Body of pancreas (tissue), 4 donors: ENCODE data around the gene CARS2. TPM values are rescaled to one million over a fixed set of nuclear protein-coding genes. Genes with fewer than 3 reads are reported as not detected.

Source experiments
- ATAC-seq: fragments of 150-250 bp; one replicate; pipeline ENCODE4 v1.9.1; 2016
- DNase-seq, 4 donors: peaks; one replicate each; pipeline ENCODE4 v3.0.0-alpha.2; 2019
- H3K27ac ChIP-seq, 4 donors: fragments of 200-600 bp; sonication (generic); 1 replicate in 3 of 4; 2 replicates in 1 of 4; pipeline versions ENCODE4 v1.5.1 to v1.6.1; 2016 to 2019; ENCODE audit warnings: mild to moderate bottlenecking in 1 of 4, mixed read lengths in 1 of 4, moderate library complexity in 1 of 4
- H3K27me3 ChIP-seq, 2 donors: fragments of 200-600 bp; sonication (generic); one replicate each; pipeline ENCODE4 v1.6.0; 2016; ENCODE audit warnings: mild to moderate bottlenecking in 1 of 2
- H3K36me3 ChIP-seq, 2 donors: fragments of 200-600 bp; sonication (generic); replicated peaks in 1 of 2; 2 replicates each; pipeline ENCODE4 v1.5.1; 2016; ENCODE audit warnings: low read depth in 2 of 2; ENCODE audit not compliant: insufficient read depth in 1 of 2
- H3K4me1 ChIP-seq: fragments of 200-600 bp; sonication (generic); one replicate; pipeline ENCODE4 v1.6.0; 2016
- H3K4me3 ChIP-seq, 2 donors: fragments of 200-600 bp; sonication (generic); 1 replicate in 1 of 2; 2 replicates in 1 of 2; pipeline ENCODE4 v1.5.1; 2016 to 2019
- H3K9me3 ChIP-seq, 3 donors: fragments of 200-600 bp; sonication (generic); 1 replicate in 2 of 3; 2 replicates in 1 of 3; pipeline ENCODE4 v1.5.1; 2016
- CTCF ChIP-seq, 7 experiments: fragments of 450-650 bp in 4 of 7; fragments of 200-600 bp in 3 of 7; sonication (generic) in 3 of 7; IDR thresholded peaks; one replicate each; pipeline ENCODE4 v1.5.1; 2016 to 2019; ENCODE audit warnings: antibody characterized with exemption in 7 of 7
- POLR2A ChIP-seq, 3 donors: fragments of 450-650 bp; IDR thresholded peaks; one replicate each; pipeline ENCODE4 v1.6.1; 2016; ENCODE audit warnings: antibody characterized with exemption in 3 of 3, mild to moderate bottlenecking in 2 of 3
- WGBS, 2 donors: methylation state at CpG; one replicate each; pipeline ENCODE4 v1.1.5; 2017; 5-methylcytosine and 5-hydroxymethylcytosine counted together
- intact Hi-C: fragments of 100-400 bp; cut with DNase I; formaldehyde crosslinking; loops from one replicate; pipeline ENCODE4 v1.15.1; 2023
- total RNA-seq, 2 donors: library from RNA; depleted of rRNA; stranded (reverse); fragments of >200 nt; gene quantifications; one replicate each; pipeline ENCODE4 v1.1.0, GENCODE V29; 2016

Gene CARS2
- total RNA-seq, 2 donors from 2014 or later, result 30.1 to 43.5 TPM

- Histone ChIP-seq H3K4me1 (peaks cover 7% of the 10 kb centered on the region), H3K9me3 (no peaks in the 10 kb centered on the region), H3K27me3 (no peaks in the 10 kb centered on the region), H3K27ac (no peak overlapping the region), H3K4me3 (no peak overlapping the region), H3K36me3 (peaks cover 0 to 8% of the 10 kb centered on the region in 2 donors)
- peak in 1 of 4 donors; percentile 5 for DNase-seq
- TF ChIP-seq POLR2A (IDR thresholded peaks at IDR 0.05), result no peak
- no peak for TF ChIP-seq CTCF (IDR thresholded peaks at IDR 0.05)
- intact Hi-C loops, result no loop called here
- WGBS, 2 donors, result 87 to 94% methylated on average over 7 of the region's 7 CpGs
- ATAC-seq, result no peak
Observed at GRCh38 chr13:110629735-110630134, 76.2 kb downstream of the CARS2 start.

GRCh38 chr13:110628952-110629701 lies 76.8 kb downstream of the CARS2 start:
- H3K4me3 ChIP-seq, result no peak overlapping the region
- H3K27me3 ChIP-seq, result no peaks in the 10 kb centered on the region
- peak in 1 of 4 donors; percentile 24 for DNase-seq
- intact Hi-C loops, result no loop called here
- TF ChIP-seq POLR2A (IDR thresholded peaks at IDR 0.05), result no peak
- no peak for TF ChIP-seq CTCF (IDR thresholded peaks at IDR 0.05)
- H3K36me3 ChIP-seq, result peaks cover 0 to 5% of the 10 kb centered on the region in 2 donors
- peaks cover 7% of the 10 kb centered on the region for H3K4me1 ChIP-seq
- no peaks in the 10 kb centered on the region for H3K9me3 ChIP-seq
- 74 to 83% methylated on average over 19 of the region's 19 CpGs for WGBS, 2 donors
- H3K27ac ChIP-seq, result peak overlapping the region in 1 of 4 donors; percentile 24
- ATAC-seq, result no peak

- peaks cover 0 to 5% of the 10 kb centered on the region in 2 donors for H3K36me3 ChIP-seq
- no peaks in the 10 kb centered on the region for H3K27me3 ChIP-seq
- H3K27ac ChIP-seq, result peak overlapping the region in 1 of 4 donors; percentile 24
- DNase-seq, result peak in 1 of 4 donors; percentile 13
- TF ChIP-seq CTCF (IDR thresholded peaks at IDR 0.05), result no peak
- TF ChIP-seq POLR2A (IDR thresholded peaks at IDR 0.05), result no peak
- no peaks in the 10 kb centered on the region for H3K9me3 ChIP-seq
- 85 to 98% methylated on average over 11 to 13 of the region's 13 CpGs for WGBS, 2 donors
- peaks cover 7% of the 10 kb centered on the region for H3K4me1 ChIP-seq
- no peak for ATAC-seq
- H3K4me3 ChIP-seq, result no peak overlapping the region
- intact Hi-C loops, result no loop called here
Observed at GRCh38 chr13:110628477-110628793, 77.5 kb downstream of the CARS2 start.

DNA sequence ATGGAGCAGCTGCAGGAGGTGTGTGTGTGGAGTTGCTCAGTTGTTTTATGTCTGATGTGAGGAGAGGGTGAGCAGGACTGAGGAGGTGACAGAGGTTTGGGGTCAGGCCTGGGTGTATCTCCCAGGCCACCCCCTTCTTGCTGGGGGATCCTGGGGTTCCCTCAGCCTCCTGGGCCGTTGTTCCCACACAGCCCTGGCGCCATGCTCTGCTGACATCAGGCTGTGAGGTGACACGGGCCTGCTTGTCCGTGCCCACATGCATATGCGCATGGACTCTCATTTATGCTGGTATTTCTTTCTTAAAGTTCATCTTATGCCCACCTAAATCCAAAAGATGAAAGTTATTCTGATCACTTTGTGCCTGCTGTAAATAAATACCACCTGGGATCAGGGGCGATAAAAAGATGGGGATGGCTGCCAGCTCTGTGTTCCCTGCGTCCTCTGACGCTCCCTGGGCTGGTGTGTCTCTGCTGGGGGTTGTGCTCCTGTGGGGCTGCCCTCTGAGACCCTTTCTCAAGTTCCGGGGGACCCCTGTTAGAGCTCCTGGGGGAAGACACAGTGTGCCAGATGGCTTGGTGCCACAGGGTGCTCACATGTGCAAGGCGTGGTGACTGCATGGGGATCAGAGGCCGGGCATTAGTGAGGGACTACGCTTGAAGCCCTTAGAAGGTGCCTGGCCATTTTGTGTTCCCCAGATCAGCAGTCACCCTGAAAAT lies 78.0 kb downstream of the CARS2 start:
- intact Hi-C loops, result no loop called here
- peak overlapping the region in 1 of 4 donors; percentile 24 for H3K27ac ChIP-seq
- no peak for ATAC-seq
- no peaks in the 10 kb centered on the region for H3K9me3 ChIP-seq
- H3K27me3 ChIP-seq, result no peaks in the 10 kb centered on the region
- no peak overlapping the region for H3K4me3 ChIP-seq
- H3K36me3 ChIP-seq, result peaks cover 0 to 5% of the 10 kb centered on the region in 2 donors
- 71 to 77% methylated on average over 12 of the region's 12 CpGs for WGBS, 2 donors
- TF ChIP-seq POLR2A (IDR thresholded peaks at IDR 0.05), result no peak
- no peak for TF ChIP-seq CTCF (IDR thresholded peaks at IDR 0.05)
- peak in 1 of 4 donors; percentile 12 for DNase-seq
- peaks cover 7% of the 10 kb centered on the region for H3K4me1 ChIP-seq
